HepG2 (cell line): ENCODE results near the gene NAT10. TPM values are rescaled to one million over a fixed set of nuclear protein-coding genes. Genes with fewer than 3 reads are reported as not detected.

Experiments used
- HNF4G ChIP-seq, 2 experiments: sonication (generic) in 1 of 2; formaldehyde crosslinking in 1 of 2; IDR thresholded peaks; 2 replicates each; pipeline versions ENCODE4 v1.4.0 to v1.6.1; 2011 to 2020; ENCODE audit warnings: borderline replicate concordance in 2 of 2, low read depth in 2 of 2, mild to moderate bottlenecking in 2 of 2, low read length in 1 of 2, missing genetic modification reagents in 1 of 2, moderate library complexity in 1 of 2
- KLF16 ChIP-seq, 2 experiments: sonication (generic) in 1 of 2; formaldehyde crosslinking in 1 of 2; IDR thresholded peaks; 2 replicates each; pipeline versions ENCODE4 v1.6.1 to v1.8.0; 2016 to 2023; ENCODE audit warnings: missing genetic modification reagents in 2 of 2, missing compliant biosample characterization in 1 of 2
- MAF1 ChIP-seq: sonication (generic); formaldehyde crosslinking; IDR thresholded peaks from 2 replicates; pipeline ENCODE4 v1.5.0; 2020; ENCODE audit warnings: missing genetic modification reagents, borderline replicate concordance
- MIER2 ChIP-seq: IDR thresholded peaks from 2 replicates; pipeline ENCODE4 v1.6.1; 2016; ENCODE audit warnings: missing biosample characterization, missing genetic modification reagents
- NCOR1 ChIP-seq: fragments of 200-600 bp; sonication (generic); IDR thresholded peaks from 2 replicates; pipeline ENCODE4 v1.7.0; 2017; ENCODE audit warnings: antibody characterized with exemption, low read length, borderline replicate concordance
- RFX5 ChIP-seq: IDR thresholded peaks from 2 replicates; pipeline ENCODE4 v1.6.1; 2011; ENCODE audit warnings: low read depth, low read length, improper control_type of control experiment
- SOX6 ChIP-seq, 2 experiments: fragments of 450-650 bp in 1 of 2; sonication (generic) in 1 of 2; formaldehyde crosslinking in 1 of 2; IDR thresholded peaks; 2 replicates each; pipeline versions ENCODE4 v1.4.0 to v1.6.1; 2017 to 2020; ENCODE audit warnings: antibody characterized with exemption in 1 of 2, mild to moderate bottlenecking in 1 of 2, missing genetic modification reagents in 1 of 2
- TAF1 ChIP-seq: sonication (generic); formaldehyde crosslinking; IDR thresholded peaks from 2 replicates; pipeline ENCODE4 v1.4.0; 2020; ENCODE audit warnings: missing genetic modification reagents
- TBX3 ChIP-seq: fragments of 450-650 bp; IDR thresholded peaks from 2 replicates; pipeline ENCODE4 v1.6.1; 2017; ENCODE audit warnings: antibody characterized with exemption, mild to moderate bottlenecking, inconsistent platforms, borderline replicate concordance
- TCF7 ChIP-seq: sonication (generic); IDR thresholded peaks from 2 replicates; pipeline ENCODE4 v1.6.1; 2016; ENCODE audit warnings: antibody characterized with exemption, low read depth
- ZNF124 ChIP-seq: sonication (generic); formaldehyde crosslinking; IDR thresholded peaks from 2 replicates; pipeline ENCODE4 v1.4.0; 2020; ENCODE audit warnings: missing genetic modification reagents
- ZNF274 ChIP-seq: sonication (generic); formaldehyde crosslinking; IDR thresholded peaks from 2 replicates; pipeline ENCODE4 v1.5.1; 2020; ENCODE audit warnings: mild to moderate bottlenecking, missing genetic modification reagents
- ZNF317 ChIP-seq: sonication (generic); formaldehyde crosslinking; IDR thresholded peaks from 2 replicates; pipeline ENCODE4 v1.5.0; 2020; ENCODE audit warnings: mild to moderate bottlenecking, missing genetic modification reagents
- ZNF350 ChIP-seq: sonication (generic); formaldehyde crosslinking; IDR thresholded peaks from 2 replicates; pipeline ENCODE4 v1.4.0; 2020; ENCODE audit warnings: mild to moderate bottlenecking, low read depth, missing genetic modification reagents, borderline replicate concordance
- ZNF367 ChIP-seq: sonication (generic); formaldehyde crosslinking; IDR thresholded peaks from 2 replicates; pipeline ENCODE4 v1.4.0; 2020; ENCODE audit warnings: missing genetic modification reagents, borderline replicate concordance
- ZNF670 ChIP-seq: sonication (generic); formaldehyde crosslinking; IDR thresholded peaks from 2 replicates; pipeline ENCODE4 v1.8.0; 2022; ENCODE audit warnings: mild to moderate bottlenecking, missing genetic modification reagents, borderline replicate concordance
- ZNF891 ChIP-seq: sonication (generic); formaldehyde crosslinking; IDR thresholded peaks from 2 replicates; pipeline ENCODE4 v1.5.0; 2020; ENCODE audit warnings: mild to moderate bottlenecking, missing genetic modification reagents
- ZSCAN22 ChIP-seq: sonication (generic); formaldehyde crosslinking; IDR thresholded peaks from 2 replicates; pipeline ENCODE4 v1.4.0; 2020; ENCODE audit warnings: mild to moderate bottlenecking, missing genetic modification reagents
- polyA plus RNA-seq, 8 experiments: library from polyadenylated mRNA; depleted of rRNA in 3 of 8; stranded (reverse) in 7 of 8; unstranded in 1 of 8; fragments of >200 nt; fragmentation: Illumina TruSeq in 4 of 8; extraction: Trizol in 4 of 8; gene quantifications; 2 replicates each; pipeline versions ENCODE4 v1.2.1 to v1.2.3, GENCODE V29; 2011 to 2016; ENCODE audit warnings: low read depth in 4 of 8, missing spikeins in 1 of 8, mixed read lengths in 1 of 8; ENCODE audit not compliant: insufficient read depth in 1 of 8
- total RNA-seq, 5 experiments: library from RNA; depleted of rRNA; stranded (reverse); fragments of >200 nt; fragmentation: Illumina TruSeq; extraction: Trizol; gene quantifications; 2 replicates each; pipeline ENCODE4 v1.2.3, GENCODE V29; 2016; ENCODE audit warnings: low read depth in 1 of 5
- TF ChIP-seq, protein P1 (sequence below): IDR thresholded peaks from 2 replicates; pipeline ENCODE4 v1.6.1; 2016; ENCODE audit warnings: missing biosample characterization, missing genetic modification reagents, low read depth
- TF ChIP-seq, protein P2 (sequence below): sonication (generic); formaldehyde crosslinking; IDR thresholded peaks from 2 replicates; pipeline ENCODE4 v1.4.0; 2020; ENCODE audit warnings: mild to moderate bottlenecking, missing genetic modification reagents
- TF ChIP-seq, protein P3 (sequence below): sonication (generic); formaldehyde crosslinking; IDR thresholded peaks from 2 replicates; pipeline ENCODE4 v1.4.0; 2020; ENCODE audit warnings: missing genetic modification reagents
- TF ChIP-seq, protein P4 (sequence below): sonication (generic); formaldehyde crosslinking; IDR thresholded peaks from 2 replicates; pipeline ENCODE4 v1.8.1; 2022; ENCODE audit warnings: mild to moderate bottlenecking, missing genetic modification reagents

The NAT10 gene
- total and polyA plus RNA-seq, 2 of the 13 experiments (the other 11 are each of a cell fraction or from before 2014, with no cell fraction given): 33.9 to 51.9 TPM

DNA sequence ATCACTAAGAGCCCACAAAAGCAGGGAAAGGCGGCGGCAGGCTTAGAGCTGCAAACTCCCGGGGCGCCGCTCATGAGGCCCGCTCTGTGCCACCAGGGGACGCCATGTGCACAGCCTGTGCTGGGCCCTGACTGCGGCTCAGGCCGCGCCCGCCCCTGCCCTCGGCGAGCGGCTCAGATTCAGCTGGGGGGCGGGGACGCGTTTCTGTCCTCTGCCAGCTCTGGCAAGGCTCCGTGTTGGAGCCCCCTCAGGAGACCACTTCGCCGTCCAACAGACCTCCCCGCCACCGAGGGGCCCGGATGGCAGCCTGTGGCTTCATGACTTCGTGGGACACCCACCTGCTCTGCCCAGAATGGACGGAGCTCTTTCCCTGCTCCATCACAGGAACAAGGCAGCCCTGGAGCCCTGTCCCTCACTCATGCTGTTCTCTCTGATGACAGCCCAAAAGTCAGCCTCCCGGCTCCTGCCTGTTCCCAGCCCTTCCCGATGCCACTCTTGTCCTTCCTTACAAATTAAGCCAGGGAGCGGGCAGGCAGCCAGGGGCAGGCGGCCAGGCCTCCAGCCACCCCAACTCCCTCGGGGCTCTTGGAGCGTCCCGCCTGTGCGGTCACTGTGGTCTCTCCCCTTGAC lies 69.1 kb downstream of the NAT10 start (continued):
- TF ChIP-seq, protein P1, sequence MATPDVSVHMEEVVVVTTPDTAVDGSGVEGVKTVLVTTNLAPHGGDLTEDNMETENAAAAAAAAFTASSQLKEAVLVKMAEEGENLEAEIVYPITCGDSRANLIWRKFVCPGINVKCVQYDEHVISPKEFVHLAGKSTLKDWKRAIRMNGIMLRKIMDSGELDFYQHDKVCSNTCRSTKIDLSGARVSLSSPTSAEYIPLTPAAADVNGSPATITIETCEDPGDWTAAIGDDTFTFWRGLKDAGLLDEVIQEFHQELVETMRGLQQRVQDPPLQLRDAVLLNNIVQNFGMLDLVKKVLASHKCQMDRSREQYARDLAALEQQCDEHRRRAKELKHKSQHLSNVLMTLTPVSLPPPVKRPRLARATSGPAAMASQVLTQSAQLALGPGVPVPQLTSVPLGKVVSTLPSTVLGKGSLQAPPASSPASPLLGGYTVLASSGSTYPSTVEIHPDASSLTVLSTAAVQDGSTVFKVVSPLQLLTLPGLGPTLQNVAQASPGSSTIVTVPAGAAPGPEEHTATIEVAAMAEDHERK (CRISPR knock-in tag): no peak
- TF ChIP-seq, protein P2, sequence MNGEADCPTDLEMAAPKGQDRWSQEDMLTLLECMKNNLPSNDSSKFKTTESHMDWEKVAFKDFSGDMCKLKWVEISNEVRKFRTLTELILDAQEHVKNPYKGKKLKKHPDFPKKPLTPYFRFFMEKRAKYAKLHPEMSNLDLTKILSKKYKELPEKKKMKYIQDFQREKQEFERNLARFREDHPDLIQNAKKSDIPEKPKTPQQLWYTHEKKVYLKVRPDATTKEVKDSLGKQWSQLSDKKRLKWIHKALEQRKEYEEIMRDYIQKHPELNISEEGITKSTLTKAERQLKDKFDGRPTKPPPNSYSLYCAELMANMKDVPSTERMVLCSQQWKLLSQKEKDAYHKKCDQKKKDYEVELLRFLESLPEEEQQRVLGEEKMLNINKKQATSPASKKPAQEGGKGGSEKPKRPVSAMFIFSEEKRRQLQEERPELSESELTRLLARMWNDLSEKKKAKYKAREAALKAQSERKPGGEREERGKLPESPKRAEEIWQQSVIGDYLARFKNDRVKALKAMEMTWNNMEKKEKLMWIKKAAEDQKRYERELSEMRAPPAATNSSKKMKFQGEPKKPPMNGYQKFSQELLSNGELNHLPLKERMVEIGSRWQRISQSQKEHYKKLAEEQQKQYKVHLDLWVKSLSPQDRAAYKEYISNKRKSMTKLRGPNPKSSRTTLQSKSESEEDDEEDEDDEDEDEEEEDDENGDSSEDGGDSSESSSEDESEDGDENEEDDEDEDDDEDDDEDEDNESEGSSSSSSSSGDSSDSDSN (CRISPR knock-in tag): peak; percentile 70
- TF ChIP-seq ZNF891: peak; percentile 64
- TF ChIP-seq SOX6 (IDR thresholded peaks at IDR 0.05): no peak
- peak; percentile 78 for TF ChIP-seq SOX6 (CRISPR knock-in tag; IDR thresholded peaks at IDR 0.05)
- TF ChIP-seq MAF1 (CRISPR knock-in tag): no peak; the same call in 1 of the 2 replicates
- TF ChIP-seq ZNF350: peak; percentile 69
- TF ChIP-seq TAF1: peak; percentile 41; the same call in 1 of the 2 replicates
- TF ChIP-seq HNF4G (IDR thresholded peaks at IDR 0.05; ENCODE audit: borderline replicate concordance, low read depth, low read length): no peak
- no peak for TF ChIP-seq HNF4G (CRISPR knock-in tag; IDR thresholded peaks at IDR 0.05; ENCODE audit: borderline replicate concordance, low read depth)
- TF ChIP-seq KLF16 (CRISPR knock-in tag; IDR thresholded peaks at IDR 0.05): peak in 1 of 2 experiments; percentile 81; a peak in 2 of 4 replicates
- TF ChIP-seq, protein P3, sequence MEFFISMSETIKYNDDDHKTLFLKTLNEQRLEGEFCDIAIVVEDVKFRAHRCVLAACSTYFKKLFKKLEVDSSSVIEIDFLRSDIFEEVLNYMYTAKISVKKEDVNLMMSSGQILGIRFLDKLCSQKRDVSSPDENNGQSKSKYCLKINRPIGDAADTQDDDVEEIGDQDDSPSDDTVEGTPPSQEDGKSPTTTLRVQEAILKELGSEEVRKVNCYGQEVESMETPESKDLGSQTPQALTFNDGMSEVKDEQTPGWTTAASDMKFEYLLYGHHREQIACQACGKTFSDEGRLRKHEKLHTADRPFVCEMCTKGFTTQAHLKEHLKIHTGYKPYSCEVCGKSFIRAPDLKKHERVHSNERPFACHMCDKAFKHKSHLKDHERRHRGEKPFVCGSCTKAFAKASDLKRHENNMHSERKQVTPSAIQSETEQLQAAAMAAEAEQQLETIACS (CRISPR knock-in tag): no peak
- no peak for TF ChIP-seq RFX5
- TF ChIP-seq NCOR1: no peak
- no peak for TF ChIP-seq TCF7
- TF ChIP-seq ZNF367 (CRISPR knock-in tag): no peak
- peak; percentile 84; the same call in 1 of the 2 replicates for TF ChIP-seq ZNF274
- TF ChIP-seq, protein P4, sequence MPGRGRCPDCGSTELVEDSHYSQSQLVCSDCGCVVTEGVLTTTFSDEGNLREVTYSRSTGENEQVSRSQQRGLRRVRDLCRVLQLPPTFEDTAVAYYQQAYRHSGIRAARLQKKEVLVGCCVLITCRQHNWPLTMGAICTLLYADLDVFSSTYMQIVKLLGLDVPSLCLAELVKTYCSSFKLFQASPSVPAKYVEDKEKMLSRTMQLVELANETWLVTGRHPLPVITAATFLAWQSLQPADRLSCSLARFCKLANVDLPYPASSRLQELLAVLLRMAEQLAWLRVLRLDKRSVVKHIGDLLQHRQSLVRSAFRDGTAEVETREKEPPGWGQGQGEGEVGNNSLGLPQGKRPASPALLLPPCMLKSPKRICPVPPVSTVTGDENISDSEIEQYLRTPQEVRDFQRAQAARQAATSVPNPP (CRISPR knock-in tag): no peak
- TF ChIP-seq ZNF317: peak; percentile 42; the same call in 1 of the 2 replicates
- peak; percentile 70 for TF ChIP-seq MIER2 (CRISPR knock-in tag)
- TF ChIP-seq TBX3: no peak
- no peak for TF ChIP-seq ZSCAN22 (CRISPR knock-in tag)
- TF ChIP-seq ZNF670 (CRISPR knock-in tag): no peak
- no peak for TF ChIP-seq ZNF124 (CRISPR knock-in tag)
